Measurements from ENCODE around the gene MMP17. TPM values are rescaled to one million over a fixed set of nuclear protein-coding genes. Genes with fewer than 3 reads are reported as not detected.
A peak's percentile ranks its signal among the peaks of the same experiment; 100 is the strongest.

MMP17 gene
- total and polyA plus RNA-seq, 2 donors (not counting 3 experiments of a cell fraction or from before 2014, with no cell fraction given) = 3.6 to 10.8 TPM

DNA sequence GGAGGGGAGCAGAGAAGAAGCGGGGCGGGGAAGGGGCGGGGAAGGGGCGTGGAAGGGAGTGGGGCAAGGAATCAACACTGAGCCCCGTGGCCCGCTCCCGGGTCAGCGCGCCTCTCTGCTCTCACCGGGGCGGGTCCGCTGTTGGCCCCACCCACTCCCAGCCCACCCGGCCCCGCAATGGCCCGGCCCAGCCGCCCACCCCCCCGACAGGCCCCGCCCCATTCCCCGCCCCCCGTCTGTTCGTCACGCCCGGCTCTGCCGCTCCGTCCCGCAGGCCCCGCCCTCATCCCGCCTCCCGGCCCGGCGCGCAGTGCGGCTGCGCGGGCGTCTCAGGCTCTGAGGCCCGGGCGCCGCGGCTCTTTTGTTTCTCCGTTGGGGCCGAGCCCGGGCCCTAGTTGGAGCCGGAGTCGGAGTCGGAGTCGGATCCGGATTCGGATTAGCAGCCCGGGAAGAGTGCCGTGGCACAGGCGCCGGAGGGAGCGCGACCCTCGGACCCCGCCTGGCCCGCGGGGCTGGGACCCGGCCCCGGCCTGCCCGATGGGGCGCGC, 66.2 kb downstream of the MMP17 start, which contains the start of gene ULK1:
TSS of gene ULK1 (plus strand) at position 310 of the 548 bp plus-strand sequence. CDS start 380 bp downstream, outside the sequence.
- Histone ChIP-seq H3K27ac (ENCODE audit: insufficient read depth, low read depth, low read length) (peak within 1 kb of the TSS; percentile 60), H3K4me2 (ENCODE audit: insufficient read depth, low read length) (peak within 1 kb of the TSS; percentile 70), H3K9me3 (replicated peaks; ENCODE audit: control insufficient read depth, insufficient read depth, low read length) (no peaks in the 10 kb centered on the region), H3K4me3 (replicated peaks in 1 of 3; ENCODE audit: insufficient read depth in 1 of 3, low read depth in 1 of 3, low read length in 3 of 3) (peak within 1 kb of the TSS; percentile 37 to 56 (median 52)), H3K79me2 (ENCODE audit: control insufficient read depth, insufficient read depth, low read length) (peaks cover 4% of the 10 kb centered on the region), H3K9me1 (replicated peaks; ENCODE audit: control insufficient read depth, extremely low read depth, insufficient read depth, low read length) (no peaks in the 10 kb centered on the region), H2AFZ (ENCODE audit: low read depth, low read length) (peak within 1 kb of the TSS; percentile 67), H3K36me3 (ENCODE audit: control insufficient read depth in 2 of 2, extremely low read depth in 1 of 2, insufficient read depth in 2 of 2, low read length in 2 of 2) (peaks cover 0 to under 1% of the 10 kb centered on the region in 2 experiments), H3K9ac (replicated peaks; ENCODE audit: extremely low read depth, insufficient read depth, low read length) (peak within 1 kb of the TSS; percentile 81), H3K4me1 (ENCODE audit: control insufficient read depth, extremely low read depth, insufficient read depth, low read length) (peaks cover 9% of the 10 kb centered on the region), H3K27me3 (ENCODE audit: control insufficient read depth in 2 of 2, insufficient read depth in 2 of 2, low read length in 2 of 2) (peaks cover 0 to 3% of the 10 kb centered on the region in 2 experiments), H4K20me1 (replicated peaks; ENCODE audit: control insufficient read depth, extremely low read depth, insufficient read depth, low read length) (no peaks in the 10 kb centered on the region)
- peak; percentile 79 for DNase-seq (ENCODE audit: low read depth, low spot score)
- intact Hi-C loops (cut with micrococcal nuclease) = loop anchor here (2.0 kb wide), 1 partner anchor 64 kb away; no protein-coding TSS in a partner anchor
- POLR2A ChIA-PET = no interaction called here
- peak; percentile 90 for FAIRE-seq
- CTCF ChIA-PET = no interaction called here
- dilution Hi-C loops (cut with MboI; ENCODE audit: extremely low pct_ligation_motif_present, low sequenced_read_pairs) = no loop called here
- TF ChIP-seq POLR2A (IDR thresholded peaks at IDR 0.05; ENCODE audit: low read depth, low read length) (peak; percentile 92), FOS (IDR thresholded peaks at IDR 0.05; ENCODE audit: borderline replicate concordance, insufficient read depth, low read length) (no peak), POLR2AphosphoS5 (IDR thresholded peaks at IDR 0.05; ENCODE audit: insufficient read depth, low read depth, low read length) (peak; percentile 90)
- BruUV-seq (replicated peaks) = no TSS peak

DNA sequence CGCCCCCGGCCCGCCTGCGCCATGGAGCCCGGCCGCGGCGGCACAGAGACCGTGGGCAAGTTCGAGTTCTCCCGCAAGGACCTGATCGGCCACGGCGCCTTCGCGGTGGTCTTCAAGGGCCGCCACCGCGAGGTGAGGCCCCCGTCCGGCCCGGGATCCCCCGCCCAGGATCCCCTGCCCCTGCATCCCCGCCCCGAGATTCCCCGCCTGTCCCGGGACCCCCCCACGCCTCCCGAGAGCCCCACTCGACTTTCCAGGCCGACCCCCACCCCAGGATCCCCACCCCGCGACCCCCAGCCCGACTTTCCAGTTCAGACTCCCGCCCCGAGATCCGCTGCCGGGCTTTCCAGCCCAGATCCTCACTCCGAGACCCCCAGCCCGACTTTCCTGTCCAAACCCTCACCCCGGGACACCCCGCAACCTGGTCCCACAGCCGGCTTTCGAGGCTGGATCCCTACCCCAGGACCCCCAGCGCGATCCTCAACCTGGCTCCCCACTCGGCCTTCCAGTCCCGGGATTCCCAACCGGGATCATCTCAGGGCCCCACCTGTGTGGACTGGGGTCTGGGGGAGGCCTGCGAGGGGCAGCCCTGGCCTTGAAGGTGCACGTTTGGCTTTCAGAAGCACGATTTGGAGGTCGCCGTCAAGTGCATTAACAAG, 66.9 kb downstream of the MMP17 start:
- Histone ChIP-seq H3K27ac (ENCODE audit: insufficient read depth, low read depth, low read length) (peak overlapping the region; percentile 57), H3K79me2 (ENCODE audit: control insufficient read depth, insufficient read depth, low read length) (peaks cover 4% of the 10 kb centered on the region), H3K4me1 (ENCODE audit: control insufficient read depth, extremely low read depth, insufficient read depth, low read length) (peaks cover 9% of the 10 kb centered on the region), H3K9me3 (replicated peaks; ENCODE audit: control insufficient read depth, insufficient read depth, low read length) (no peaks in the 10 kb centered on the region), H2AFZ (ENCODE audit: low read depth, low read length) (no peak overlapping the region), H4K20me1 (replicated peaks; ENCODE audit: control insufficient read depth, extremely low read depth, insufficient read depth, low read length) (no peaks in the 10 kb centered on the region), H3K4me3 (replicated peaks in 1 of 3; ENCODE audit: insufficient read depth in 1 of 3, low read depth in 1 of 3, low read length in 3 of 3) (peak overlapping the region; percentile 37 to 56 (median 52)), H3K4me2 (ENCODE audit: insufficient read depth, low read length) (peak overlapping the region; percentile 70), H3K9ac (replicated peaks; ENCODE audit: extremely low read depth, insufficient read depth, low read length) (peak overlapping the region; percentile 58), H3K27me3 (ENCODE audit: control insufficient read depth in 2 of 2, insufficient read depth in 2 of 2, low read length in 2 of 2) (no peaks in the 10 kb centered on the region), H3K9me1 (replicated peaks; ENCODE audit: control insufficient read depth, extremely low read depth, insufficient read depth, low read length) (no peaks in the 10 kb centered on the region), H3K36me3 (ENCODE audit: control insufficient read depth in 2 of 2, extremely low read depth in 1 of 2, insufficient read depth in 2 of 2, low read length in 2 of 2) (peaks cover 0 to 3% of the 10 kb centered on the region in 2 experiments)
- no peak for FAIRE-seq
- TF ChIP-seq EZH2 (IDR thresholded peaks at IDR 0.05; ENCODE audit: borderline replicate concordance, low read depth, low read length, severe bottlenecking) = no peak
- TF ChIP-seq JUN (IDR thresholded peaks at IDR 0.05; ENCODE audit: borderline replicate concordance, insufficient read depth, insufficient read length, low read depth) = no peak
- TF ChIP-seq POLR2AphosphoS5 (IDR thresholded peaks at IDR 0.05; ENCODE audit: insufficient read depth, low read depth, low read length) = no peak
- no peak for TF ChIP-seq MYC (IDR thresholded peaks at IDR 0.05; ENCODE audit: low read depth, low read length)
- TF ChIP-seq, protein P1, sequence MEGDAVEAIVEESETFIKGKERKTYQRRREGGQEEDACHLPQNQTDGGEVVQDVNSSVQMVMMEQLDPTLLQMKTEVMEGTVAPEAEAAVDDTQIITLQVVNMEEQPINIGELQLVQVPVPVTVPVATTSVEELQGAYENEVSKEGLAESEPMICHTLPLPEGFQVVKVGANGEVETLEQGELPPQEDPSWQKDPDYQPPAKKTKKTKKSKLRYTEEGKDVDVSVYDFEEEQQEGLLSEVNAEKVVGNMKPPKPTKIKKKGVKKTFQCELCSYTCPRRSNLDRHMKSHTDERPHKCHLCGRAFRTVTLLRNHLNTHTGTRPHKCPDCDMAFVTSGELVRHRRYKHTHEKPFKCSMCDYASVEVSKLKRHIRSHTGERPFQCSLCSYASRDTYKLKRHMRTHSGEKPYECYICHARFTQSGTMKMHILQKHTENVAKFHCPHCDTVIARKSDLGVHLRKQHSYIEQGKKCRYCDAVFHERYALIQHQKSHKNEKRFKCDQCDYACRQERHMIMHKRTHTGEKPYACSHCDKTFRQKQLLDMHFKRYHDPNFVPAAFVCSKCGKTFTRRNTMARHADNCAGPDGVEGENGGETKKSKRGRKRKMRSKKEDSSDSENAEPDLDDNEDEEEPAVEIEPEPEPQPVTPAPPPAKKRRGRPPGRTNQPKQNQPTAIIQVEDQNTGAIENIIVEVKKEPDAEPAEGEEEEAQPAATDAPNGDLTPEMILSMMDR (IDR thresholded peaks at IDR 0.05; ENCODE audit: extremely low read depth in 1 of 2, insufficient read depth in 1 of 2, low read depth in 1 of 2, low read length in 2 of 2) = no peak
- no peak for TF ChIP-seq GATA2 (IDR thresholded peaks at IDR 0.05; ENCODE audit: insufficient read depth, insufficient read length, low read depth, low read length)
- TF ChIP-seq, protein P2, sequence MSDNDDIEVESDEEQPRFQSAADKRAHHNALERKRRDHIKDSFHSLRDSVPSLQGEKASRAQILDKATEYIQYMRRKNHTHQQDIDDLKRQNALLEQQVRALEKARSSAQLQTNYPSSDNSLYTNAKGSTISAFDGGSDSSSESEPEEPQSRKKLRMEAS (IDR thresholded peaks at IDR 0.05; ENCODE audit: insufficient read depth, insufficient read length) = no peak
- TF ChIP-seq POLR2A (IDR thresholded peaks at IDR 0.05; ENCODE audit: low read depth, low read length) = no peak
- no peak for TF ChIP-seq FOS (IDR thresholded peaks at IDR 0.05; ENCODE audit: borderline replicate concordance, insufficient read depth, low read length)
- ChIA-PET CTCF (no interaction called here), POLR2A (no interaction called here)
- peak; percentile 8 for DNase-seq (ENCODE audit: low read depth, low spot score)
- BruUV-seq (replicated peaks) = TSS peak; percentile 17
- dilution Hi-C loops (cut with MboI; ENCODE audit: extremely low pct_ligation_motif_present, low sequenced_read_pairs) (no loop called here), intact Hi-C loops (cut with micrococcal nuclease) (loop anchor here (2.0 to 5.0 kb wide), 2 partner anchors 64 to 1023 kb away; partner anchors contain the start of gene RAN)
